K562 (cell line): ENCODE measurements around the gene BRINP2. TPM values are rescaled to one million over a fixed set of nuclear protein-coding genes. Genes with fewer than 3 reads are reported as not detected.

Experiments
- ATAC-seq: fragments of 200-7000 bp; cut with Tn5 transposase; 3 replicates; pipeline ENCODE4 v1.9.1; 2020; ENCODE audit warnings: moderate library complexity
- BruUV-seq: library from RNA; stranded (reverse); fragments of 400-500 nt; replicated peaks from 2 replicates; lab custom pipeline; 2021; lab: Mats Ljungman, UMichigan
- CTCF ChIA-PET: fragments of 300-600 bp; formaldehyde crosslinking; extraction: SDS; loops from one replicate; lab custom pipeline; 2021; ENCODE audit warnings: low intra/inter-chr PET ratio; lab: Yijun Ruan, JAX
- POLR2A ChIA-PET: fragments of 300-600, 350-650 bp; sonication (Branson Sonifier 250); formaldehyde crosslinking; extraction: SDS; loops from one replicate; lab custom pipeline; 2021; ENCODE audit warnings: antibody characterized with exemption, inconsistent platforms; lab: Yijun Ruan, JAX
- DNase-seq, 4 experiments: peaks; one replicate each; pipeline versions ENCODE4 v3.0.0 to v3.0.0-alpha.2; 2011 to 2018; ENCODE audit warnings: low spot score in 3 of 4, mixed read lengths in 3 of 4; ENCODE audit errors: extremely low read depth in 1 of 4
- FAIRE-seq: peaks from 2 replicates; lab custom pipeline; 2011; peaks lifted over from hg19 to GRCh38; lab: Jason Lieb, UNC
- H2AFZ ChIP-seq: 2 replicates; pipeline ENCODE4 v1.6.0; 2011; ENCODE audit warnings: low read depth, low read length, control low read depth, inconsistent platforms
- H3K27ac ChIP-seq: fragments of 200-600 bp; 3 replicates; pipeline ENCODE4 v1.8.0; 2011; ENCODE audit warnings: low read depth, mild to moderate bottlenecking, control low read depth, inconsistent platforms, low read length, moderate library complexity, mixed read lengths; ENCODE audit errors: extremely low read depth
- H3K27me3 ChIP-seq, 2 experiments: fragments of 300-600 bp in 1 of 2; 2 replicates in 1 of 2; 3 replicates in 1 of 2; pipeline versions ENCODE4 v1.6.0 to v1.8.0; 2011; ENCODE audit warnings: inconsistent platforms in 2 of 2, low read length in 2 of 2, mild to moderate bottlenecking in 1 of 2, mixed read lengths in 1 of 2, moderate library complexity in 1 of 2; ENCODE audit not compliant: control insufficient read depth in 2 of 2, insufficient read depth in 2 of 2
- H3K36me3 ChIP-seq: fragments of 300-600 bp; 3 replicates; pipeline ENCODE4 v1.8.0; 2011; ENCODE audit warnings: mild to moderate bottlenecking, low read length, inconsistent platforms; ENCODE audit not compliant: control insufficient read depth, insufficient read depth
- H3K4me1 ChIP-seq, 2 experiments: fragments of 200-600 bp in 1 of 2; replicated peaks in 1 of 2; 2 replicates in 1 of 2; 3 replicates in 1 of 2; pipeline versions ENCODE4 v1.5.1 to v1.8.0; 2011; ENCODE audit warnings: inconsistent platforms in 2 of 2, low read length in 2 of 2, mild to moderate bottlenecking in 1 of 2, mixed read lengths in 1 of 2, moderate library complexity in 1 of 2; ENCODE audit not compliant: control insufficient read depth in 2 of 2, insufficient read depth in 2 of 2
- H3K4me2 ChIP-seq: 2 replicates; pipeline ENCODE4 v1.6.1; 2011; ENCODE audit warnings: low read length, control low read depth, inconsistent platforms, mixed read lengths; ENCODE audit not compliant: insufficient read depth
- H3K4me3 ChIP-seq: fragments of 200-600 bp; sonication (generic), shearing (Covaris generic); 2 replicates; pipeline ENCODE4 v1.5.1; 2016; ENCODE audit warnings: control low read depth, inconsistent platforms
- H3K79me2 ChIP-seq: fragments of 200-600 bp; 3 replicates; pipeline ENCODE4 v1.8.0; 2011; ENCODE audit warnings: low read length, inconsistent platforms; ENCODE audit not compliant: control insufficient read depth, insufficient read depth
- H3K9ac ChIP-seq, 2 experiments: 2 replicates each; pipeline versions ENCODE4 v1.6.0 to v1.6.1; 2011; ENCODE audit warnings: low read depth in 2 of 2, low read length in 2 of 2, control low read depth in 1 of 2, inconsistent platforms in 1 of 2, mild to moderate bottlenecking in 1 of 2, mixed read lengths in 1 of 2; ENCODE audit not compliant: insufficient read depth in 1 of 2
- H3K9me1 ChIP-seq: one replicate; pipeline ENCODE4 v1.6.0; 2011; ENCODE audit warnings: inconsistent platforms, mild to moderate bottlenecking, low read length, moderate library complexity; ENCODE audit not compliant: control insufficient read depth, insufficient read depth
- H3K9me3 ChIP-seq: replicated peaks from 2 replicates; pipeline ENCODE4 v1.5.1; 2011; ENCODE audit warnings: low read depth, low read length, inconsistent platforms; ENCODE audit not compliant: control insufficient read depth, insufficient read depth
- H4K20me1 ChIP-seq: replicated peaks from 2 replicates; pipeline ENCODE4 v1.6.1; 2011; ENCODE audit warnings: low read length, inconsistent platforms, mixed read lengths; ENCODE audit not compliant: control insufficient read depth, insufficient read depth
- ADNP ChIP-seq: fragments of 200-800 bp; sonication (Bioruptor generic); IDR thresholded peaks from 2 replicates; pipeline ENCODE4 v1.6.1; 2016; ENCODE audit warnings: missing genetic modification characterization, missing compliant biosample characterization
- ARHGAP35 ChIP-seq: fragments of 450-650 bp; IDR thresholded peaks from 2 replicates; pipeline ENCODE4 v1.6.1; 2018; ENCODE audit not compliant: partially characterized antibody
- HLTF ChIP-seq: fragments of 450-650 bp; IDR thresholded peaks from 2 replicates; pipeline ENCODE4 v1.6.1; 2016
- PHB2 ChIP-seq: fragments of 450-650 bp; IDR thresholded peaks from 2 replicates; pipeline ENCODE4 v1.6.1; 2017; ENCODE audit warnings: low read depth
- SP1 ChIP-seq: sonication (generic); formaldehyde crosslinking; IDR thresholded peaks from 2 replicates; pipeline ENCODE4 v1.8.1; 2022; ENCODE audit warnings: mild to moderate bottlenecking, missing genetic modification reagents
- XRCC5 ChIP-seq: fragments of 200-400 bp; formaldehyde crosslinking; IDR thresholded peaks from 2 replicates; pipeline ENCODE4 v1.6.1; 2017; ENCODE audit warnings: low read depth, mild to moderate bottlenecking, low read length
- ZNF79 ChIP-seq: fragments of 250-450 bp; sonication (Bioruptor Pico); IDR thresholded peaks from 2 replicates; pipeline ENCODE4 v1.4.0; 2020; ENCODE audit warnings: low read depth, mild to moderate bottlenecking, moderate library complexity
- WGBS: fragments of 100-300 bp; shearing (Covaris generic); methylation state at CpG from one replicate; pipeline ENCODE4 v1.1.6; 2016; ENCODE audit warnings: low coverage, mixed read lengths; ENCODE audit not compliant: insufficient coverage; ENCODE audit errors: missing lambda C conversion rate; 5-methylcytosine and 5-hydroxymethylcytosine counted together
- in situ Hi-C: fragments of 300-500 bp; cut with MboI; formaldehyde crosslinking; loops from 4 replicates; pipeline ENCODE4 v1.15.0; 2018; ENCODE audit warnings: inconsistent platforms, mixed read lengths
- intact Hi-C: fragments of 100-400 bp; cut with micrococcal nuclease; formaldehyde crosslinking; loops from 2 replicates; pipeline ENCODE4 v1.14.2; 2022
- polyA plus RNA-seq, 8 experiments: library from polyadenylated mRNA; depleted of rRNA in 4 of 8; stranded (reverse) in 5 of 8; unstranded in 3 of 8; fragments of >200 nt; fragmentation: Nextera tagmentation in 2 of 8; fragmentation: Illumina TruSeq in 1 of 8; extraction: Ambion mirVana in 2 of 8; extraction: Trizol in 1 of 8; gene quantifications; 2 replicates each; pipeline versions ENCODE4 v1.2.1 to v1.2.3, GENCODE V29; 2011 to 2014; ENCODE audit warnings: inconsistent platforms in 1 of 8, missing spikeins in 1 of 8
- total RNA-seq, 7 experiments: library from RNA; depleted of rRNA in 6 of 7; stranded (reverse); fragments of >200 nt in 6 of 7; fragmentation: Illumina TruSeq in 2 of 7; extraction: Trizol in 2 of 7; gene quantifications; 2 replicates each; pipeline versions ENCODE4 v1.2.1 to v1.2.3, GENCODE V29; 2011 to 2021; ENCODE audit warnings: low replicate concordance in 1 of 7
- TF ChIP-seq, protein P1 (sequence below), 2 experiments: fragments of 450-650 bp in 1 of 2; IDR thresholded peaks; 2 replicates each; pipeline ENCODE4 v1.6.1; 2011 to 2017; ENCODE audit warnings: low read depth in 2 of 2, antibody characterized with exemption in 1 of 2, borderline replicate concordance in 1 of 2, low read length in 1 of 2, mild to moderate bottlenecking in 1 of 2, mixed read lengths in 1 of 2; ENCODE audit not compliant: control insufficient read depth in 1 of 2
- TF ChIP-seq, protein P2 (sequence below): fragments of 450-650 bp; formaldehyde crosslinking; conservative IDR thresholded peaks from 2 replicates; pipeline ENCODE4 v1.4.0; 2022; ENCODE audit warnings: mild to moderate bottlenecking, missing genetic modification characterization

Gene BRINP2
- total and polyA plus RNA-seq, 9 of the 15 experiments (the other 6 are each of a cell fraction or from before 2014, with no cell fraction given), result not detected

DNA sequence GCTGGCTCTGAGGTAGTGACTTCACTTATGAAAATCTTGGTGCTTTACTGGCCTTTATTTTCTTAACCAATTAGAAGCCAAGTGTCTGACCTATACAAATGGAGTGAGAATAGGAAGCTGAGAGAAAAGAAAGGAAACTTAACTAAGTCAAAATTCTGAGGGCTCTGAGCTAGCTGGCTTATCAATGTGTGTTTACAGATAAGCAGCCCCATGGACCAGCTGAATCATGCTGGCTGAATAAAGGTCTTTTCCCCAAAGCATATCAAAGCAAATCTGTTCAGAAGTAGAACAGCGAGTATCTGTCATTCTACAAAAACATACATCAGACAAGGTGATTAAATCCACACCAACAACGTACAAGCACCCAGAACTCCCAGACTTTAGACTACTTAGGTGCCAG, 117.2 kb downstream of the BRINP2 start:
- no peak for FAIRE-seq
- no peaks in the 10 kb centered on the region for H3K4me1 ChIP-seq
- CTCF ChIA-PET, result no interaction called here

More for the DNA sequence above, 117.2 kb downstream of the BRINP2 start:
- no peak for ATAC-seq
- POLR2A ChIA-PET, result no interaction called here
- Histone ChIP-seq H3K9ac (no peak overlapping the region), H3K79me2 (no peaks in the 10 kb centered on the region), H3K9me3 (no peaks in the 10 kb centered on the region), H3K27ac (no peak overlapping the region), H2AFZ (no peak overlapping the region), H3K9me1 (no peaks in the 10 kb centered on the region), H3K4me2 (no peak overlapping the region), H3K36me3 (no peaks in the 10 kb centered on the region), H4K20me1 (no peaks in the 10 kb centered on the region), H3K4me3 (no peak overlapping the region), H3K27me3 (no peaks in the 10 kb centered on the region)
- intact Hi-C loops, result no loop called here
- TF ChIP-seq SP1 (CRISPR knock-in tag) (no peak), HLTF (no peak), ADNP (tag) (no peak), PHB2 (no peak), ARHGAP35 (no peak), ZNF79 (CRISPR knock-in tag) (no peak), XRCC5 (no peak)
- TF ChIP-seq, protein P1, sequence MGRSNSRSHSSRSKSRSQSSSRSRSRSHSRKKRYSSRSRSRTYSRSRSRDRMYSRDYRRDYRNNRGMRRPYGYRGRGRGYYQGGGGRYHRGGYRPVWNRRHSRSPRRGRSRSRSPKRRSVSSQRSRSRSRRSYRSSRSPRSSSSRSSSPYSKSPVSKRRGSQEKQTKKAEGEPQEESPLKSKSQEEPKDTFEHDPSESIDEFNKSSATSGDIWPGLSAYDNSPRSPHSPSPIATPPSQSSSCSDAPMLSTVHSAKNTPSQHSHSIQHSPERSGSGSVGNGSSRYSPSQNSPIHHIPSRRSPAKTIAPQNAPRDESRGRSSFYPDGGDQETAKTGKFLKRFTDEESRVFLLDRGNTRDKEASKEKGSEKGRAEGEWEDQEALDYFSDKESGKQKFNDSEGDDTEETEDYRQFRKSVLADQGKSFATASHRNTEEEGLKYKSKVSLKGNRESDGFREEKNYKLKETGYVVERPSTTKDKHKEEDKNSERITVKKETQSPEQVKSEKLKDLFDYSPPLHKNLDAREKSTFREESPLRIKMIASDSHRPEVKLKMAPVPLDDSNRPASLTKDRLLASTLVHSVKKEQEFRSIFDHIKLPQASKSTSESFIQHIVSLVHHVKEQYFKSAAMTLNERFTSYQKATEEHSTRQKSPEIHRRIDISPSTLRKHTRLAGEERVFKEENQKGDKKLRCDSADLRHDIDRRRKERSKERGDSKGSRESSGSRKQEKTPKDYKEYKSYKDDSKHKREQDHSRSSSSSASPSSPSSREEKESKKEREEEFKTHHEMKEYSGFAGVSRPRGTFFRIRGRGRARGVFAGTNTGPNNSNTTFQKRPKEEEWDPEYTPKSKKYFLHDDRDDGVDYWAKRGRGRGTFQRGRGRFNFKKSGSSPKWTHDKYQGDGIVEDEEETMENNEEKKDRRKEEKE (IDR thresholded peaks at IDR 0.05; ENCODE audit: borderline replicate concordance in 1 of 2, control insufficient read depth in 1 of 2, low read depth in 2 of 2, low read length in 1 of 2), result no peak
- TF ChIP-seq, protein P2, sequence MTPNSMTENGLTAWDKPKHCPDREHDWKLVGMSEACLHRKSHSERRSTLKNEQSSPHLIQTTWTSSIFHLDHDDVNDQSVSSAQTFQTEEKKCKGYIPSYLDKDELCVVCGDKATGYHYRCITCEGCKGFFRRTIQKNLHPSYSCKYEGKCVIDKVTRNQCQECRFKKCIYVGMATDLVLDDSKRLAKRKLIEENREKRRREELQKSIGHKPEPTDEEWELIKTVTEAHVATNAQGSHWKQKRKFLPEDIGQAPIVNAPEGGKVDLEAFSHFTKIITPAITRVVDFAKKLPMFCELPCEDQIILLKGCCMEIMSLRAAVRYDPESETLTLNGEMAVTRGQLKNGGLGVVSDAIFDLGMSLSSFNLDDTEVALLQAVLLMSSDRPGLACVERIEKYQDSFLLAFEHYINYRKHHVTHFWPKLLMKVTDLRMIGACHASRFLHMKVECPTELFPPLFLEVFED (CRISPR knock-in tag), result no peak
- in situ Hi-C loops, result no loop called here
- DNase-seq, result no peak
- BruUV-seq, result no TSS peak
- 0% methylated on average over 2 of the region's 2 CpGs for WGBS
